ENCODE measurements around the gene ZKSCAN8. TPM values are rescaled to one million over a fixed set of nuclear protein-coding genes. Genes with fewer than 3 reads are reported as not detected.
A peak's percentile ranks its signal among the peaks of the same experiment; 100 is the strongest.

Gene ZKSCAN8
- total RNA-seq, 1 donor from 2014 or later, result 29.5 TPM

- Mint-ChIP-seq H3K4me3 (ENCODE audit: unreplicated experiment) (peak overlapping the region; percentile 52), H3K4me1 (ENCODE audit: unreplicated experiment) (peaks cover 24% of the 10 kb centered on the region), H3K9me3 (ENCODE audit: unreplicated experiment) (no peaks in the 10 kb centered on the region), H3K27me3 (ENCODE audit: unreplicated experiment) (peaks cover 2% of the 10 kb centered on the region), H3K36me3 (ENCODE audit: low read depth, unreplicated experiment) (peaks cover 7% of the 10 kb centered on the region), H3K27ac (ENCODE audit: unreplicated experiment) (no peak overlapping the region)
- TF ChIP-seq CTCF (IDR thresholded peaks at IDR 0.05; ENCODE audit: unreplicated experiment), result no peak
- DNase-seq (ENCODE audit: low spot score), result peak; percentile 24
Observed at GRCh38 chr6:28134015-28134414, 7.7 kb upstream of the ZKSCAN8 start.

DNA sequence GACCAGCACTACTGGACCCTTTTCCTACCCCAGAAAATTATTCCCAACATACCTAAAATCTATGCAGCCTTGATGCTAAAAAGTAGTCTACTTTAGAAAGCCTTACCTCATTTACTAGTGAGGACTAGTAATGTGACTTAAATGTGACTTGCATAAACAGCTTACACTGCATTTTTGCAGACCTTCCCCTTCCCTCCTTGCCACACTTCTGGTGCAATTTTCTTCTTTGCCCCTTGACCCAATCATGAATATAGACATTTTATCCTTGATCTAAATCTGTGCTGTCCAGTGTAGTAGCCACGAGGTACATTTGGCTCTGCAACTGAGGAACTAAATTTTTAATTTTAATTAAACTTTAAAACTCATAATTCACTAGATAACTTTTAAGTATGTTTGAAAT is 7.0 kb upstream of the ZKSCAN8 start:
- TF ChIP-seq CTCF (IDR thresholded peaks at IDR 0.05; ENCODE audit: unreplicated experiment), result no peak
- Mint-ChIP-seq H3K36me3 (ENCODE audit: low read depth, unreplicated experiment) (peaks cover 7% of the 10 kb centered on the region), H3K4me1 (ENCODE audit: unreplicated experiment) (peaks cover 24% of the 10 kb centered on the region), H3K4me3 (ENCODE audit: unreplicated experiment) (peak overlapping the region; percentile 11), H3K9me3 (ENCODE audit: unreplicated experiment) (no peaks in the 10 kb centered on the region), H3K27ac (ENCODE audit: unreplicated experiment) (peak overlapping the region; percentile 25), H3K27me3 (ENCODE audit: unreplicated experiment) (peaks cover 2% of the 10 kb centered on the region)
- DNase-seq (ENCODE audit: low spot score), result no peak

- no peaks in the 10 kb centered on the region for H3K9me3 Mint-ChIP-seq (ENCODE audit: unreplicated experiment)
- H3K4me1 Mint-ChIP-seq (ENCODE audit: unreplicated experiment), result peaks cover 24% of the 10 kb centered on the region
- H3K27ac Mint-ChIP-seq (ENCODE audit: unreplicated experiment), result peak overlapping the region; percentile 74
- H3K36me3 Mint-ChIP-seq (ENCODE audit: low read depth, unreplicated experiment), result peaks cover 6% of the 10 kb centered on the region
- H3K4me3 Mint-ChIP-seq (ENCODE audit: unreplicated experiment), result peak overlapping the region; percentile 95
- no peak for TF ChIP-seq CTCF (IDR thresholded peaks at IDR 0.05; ENCODE audit: unreplicated experiment)
- peaks cover 2% of the 10 kb centered on the region for H3K27me3 Mint-ChIP-seq (ENCODE audit: unreplicated experiment)
- DNase-seq (ENCODE audit: low spot score), result no peak
Observed at GRCh38 chr6:28135393-28135792, 6.3 kb upstream of the ZKSCAN8 start.

DNA sequence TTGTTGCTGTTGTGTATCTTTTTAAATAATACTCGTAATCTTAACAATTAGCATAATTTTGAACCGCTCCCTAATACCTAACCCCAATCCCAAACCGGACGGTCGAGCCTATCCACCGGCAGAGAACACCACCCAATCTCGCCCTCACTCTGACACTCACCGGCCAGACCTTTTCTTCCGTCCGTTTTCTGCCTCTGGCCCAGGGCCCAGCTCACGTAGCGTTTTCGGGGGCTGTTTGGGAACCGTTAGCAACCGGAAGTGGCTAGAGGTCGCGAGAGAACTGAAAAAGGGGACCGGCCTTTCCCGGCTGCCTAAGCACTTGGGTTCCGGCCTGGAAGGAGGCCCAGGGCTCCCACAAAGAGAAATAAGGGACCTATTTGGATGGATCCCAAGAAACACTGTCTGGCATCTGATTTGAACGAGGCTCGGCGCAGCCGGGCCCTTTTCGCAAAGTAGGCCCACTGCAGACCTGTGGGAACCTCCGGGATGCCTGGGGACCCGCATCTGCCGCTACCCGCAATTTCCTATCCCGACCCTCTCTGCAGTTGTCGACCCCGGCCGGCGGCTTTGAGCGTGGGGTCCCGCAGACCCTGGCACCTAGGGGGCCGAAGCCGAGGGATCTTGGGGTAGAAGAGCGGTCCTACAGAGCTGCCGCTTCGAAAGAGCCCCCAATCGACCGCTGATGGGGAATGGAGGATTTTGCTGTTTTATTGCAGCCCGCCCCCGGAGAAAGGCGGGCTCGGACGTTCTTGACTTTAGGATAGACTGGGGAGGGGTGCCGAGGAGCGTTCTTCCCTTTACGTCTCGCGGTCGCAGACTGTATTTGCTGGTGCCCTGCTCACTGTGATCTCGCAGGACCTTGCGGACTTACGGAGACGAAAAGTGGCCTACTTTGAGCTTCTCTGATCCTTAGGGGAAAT is 4.8 kb upstream of the ZKSCAN8 start:
- H3K4me3 Mint-ChIP-seq (ENCODE audit: unreplicated experiment), result peak overlapping the region; percentile 95
- H3K4me1 Mint-ChIP-seq (ENCODE audit: unreplicated experiment), result peaks cover 24% of the 10 kb centered on the region
- H3K36me3 Mint-ChIP-seq (ENCODE audit: low read depth, unreplicated experiment), result peaks cover 3% of the 10 kb centered on the region
- DNase-seq (ENCODE audit: low spot score), result peak; percentile 72
- no peak for TF ChIP-seq CTCF (IDR thresholded peaks at IDR 0.05; ENCODE audit: unreplicated experiment)
- H3K27me3 Mint-ChIP-seq (ENCODE audit: unreplicated experiment), result peaks cover 2% of the 10 kb centered on the region
- no peaks in the 10 kb centered on the region for H3K9me3 Mint-ChIP-seq (ENCODE audit: unreplicated experiment)
- H3K27ac Mint-ChIP-seq (ENCODE audit: unreplicated experiment), result peak overlapping the region; percentile 93

DNA sequence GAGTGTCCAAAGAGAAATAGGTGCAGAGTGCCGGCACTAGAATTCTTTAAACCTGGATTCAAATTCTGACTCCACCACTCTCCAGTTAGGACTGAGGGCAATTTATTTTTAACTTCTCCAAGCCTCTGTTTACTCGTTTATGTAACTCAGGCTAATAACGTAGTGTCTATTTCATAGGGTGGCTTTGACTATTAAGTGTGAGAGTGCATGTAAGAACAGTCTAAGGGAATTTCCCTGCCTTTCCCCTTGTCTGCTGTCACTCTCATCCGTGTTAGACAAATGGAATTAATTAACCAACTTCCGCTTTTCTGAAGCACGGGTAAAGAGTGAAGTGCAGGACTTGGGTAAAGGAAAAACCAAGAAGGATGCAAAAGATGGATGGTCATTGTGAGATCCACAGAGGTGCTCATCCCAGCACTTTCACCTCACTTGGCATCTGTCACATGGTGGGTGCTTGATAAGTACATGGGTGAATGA is 4.1 kb upstream of the ZKSCAN8 start:
- Mint-ChIP-seq H3K27ac (ENCODE audit: unreplicated experiment) (peak overlapping the region; percentile 93), H3K36me3 (ENCODE audit: low read depth, unreplicated experiment) (peaks cover 3% of the 10 kb centered on the region), H3K4me1 (ENCODE audit: unreplicated experiment) (peaks cover 29% of the 10 kb centered on the region), H3K27me3 (ENCODE audit: unreplicated experiment) (peaks cover 2% of the 10 kb centered on the region), H3K9me3 (ENCODE audit: unreplicated experiment) (no peaks in the 10 kb centered on the region), H3K4me3 (ENCODE audit: unreplicated experiment) (peak overlapping the region; percentile 95)
- no peak for TF ChIP-seq CTCF (IDR thresholded peaks at IDR 0.05; ENCODE audit: unreplicated experiment)
- DNase-seq (ENCODE audit: low spot score), result no peak
